Measurements from ENCODE around the gene C2orf81.
A peak's percentile ranks its signal among the peaks of the same experiment; 100 is the strongest.

DNA sequence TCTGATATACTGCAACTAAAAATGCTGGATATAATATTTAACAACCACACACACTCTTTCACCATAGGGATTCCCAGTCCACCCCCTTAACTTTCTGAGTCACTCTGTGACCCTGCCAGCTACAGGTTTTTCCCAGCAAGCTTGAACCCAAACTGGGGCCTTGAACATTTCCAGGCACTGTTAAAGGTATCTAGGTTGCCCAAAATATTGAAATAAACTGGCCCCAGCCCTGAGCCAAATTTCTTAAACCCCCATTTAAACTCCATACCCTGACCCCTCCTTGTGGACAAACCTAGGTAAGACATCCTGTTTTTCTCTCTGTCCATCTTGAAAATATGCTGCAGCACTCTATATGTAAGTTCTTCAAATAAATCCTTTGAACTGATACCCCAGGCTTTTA, 21.6 kb downstream of the C2orf81 start:
- TF ChIP-seq RAD21 (conservative IDR thresholded peaks at IDR 0.05 in 1 of 2, IDR thresholded peaks at IDR 0.05 in 1 of 2), result peak; percentile 44 to 61
- TF ChIP-seq POLR2A (IDR thresholded peaks at IDR 0.05; ENCODE audit: low read length), result no peak
- TF ChIP-seq SREBF2 (IDR thresholded peaks at IDR 0.05), result no peak
- TF ChIP-seq SMC3 (IDR thresholded peaks at IDR 0.05), result peak; percentile 39; the same call in 2 of the 3 replicates
- TF ChIP-seq, protein P1, sequence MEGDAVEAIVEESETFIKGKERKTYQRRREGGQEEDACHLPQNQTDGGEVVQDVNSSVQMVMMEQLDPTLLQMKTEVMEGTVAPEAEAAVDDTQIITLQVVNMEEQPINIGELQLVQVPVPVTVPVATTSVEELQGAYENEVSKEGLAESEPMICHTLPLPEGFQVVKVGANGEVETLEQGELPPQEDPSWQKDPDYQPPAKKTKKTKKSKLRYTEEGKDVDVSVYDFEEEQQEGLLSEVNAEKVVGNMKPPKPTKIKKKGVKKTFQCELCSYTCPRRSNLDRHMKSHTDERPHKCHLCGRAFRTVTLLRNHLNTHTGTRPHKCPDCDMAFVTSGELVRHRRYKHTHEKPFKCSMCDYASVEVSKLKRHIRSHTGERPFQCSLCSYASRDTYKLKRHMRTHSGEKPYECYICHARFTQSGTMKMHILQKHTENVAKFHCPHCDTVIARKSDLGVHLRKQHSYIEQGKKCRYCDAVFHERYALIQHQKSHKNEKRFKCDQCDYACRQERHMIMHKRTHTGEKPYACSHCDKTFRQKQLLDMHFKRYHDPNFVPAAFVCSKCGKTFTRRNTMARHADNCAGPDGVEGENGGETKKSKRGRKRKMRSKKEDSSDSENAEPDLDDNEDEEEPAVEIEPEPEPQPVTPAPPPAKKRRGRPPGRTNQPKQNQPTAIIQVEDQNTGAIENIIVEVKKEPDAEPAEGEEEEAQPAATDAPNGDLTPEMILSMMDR (IDR thresholded peaks at IDR 0.05), result peak; percentile 42
- TF ChIP-seq, protein P2, sequence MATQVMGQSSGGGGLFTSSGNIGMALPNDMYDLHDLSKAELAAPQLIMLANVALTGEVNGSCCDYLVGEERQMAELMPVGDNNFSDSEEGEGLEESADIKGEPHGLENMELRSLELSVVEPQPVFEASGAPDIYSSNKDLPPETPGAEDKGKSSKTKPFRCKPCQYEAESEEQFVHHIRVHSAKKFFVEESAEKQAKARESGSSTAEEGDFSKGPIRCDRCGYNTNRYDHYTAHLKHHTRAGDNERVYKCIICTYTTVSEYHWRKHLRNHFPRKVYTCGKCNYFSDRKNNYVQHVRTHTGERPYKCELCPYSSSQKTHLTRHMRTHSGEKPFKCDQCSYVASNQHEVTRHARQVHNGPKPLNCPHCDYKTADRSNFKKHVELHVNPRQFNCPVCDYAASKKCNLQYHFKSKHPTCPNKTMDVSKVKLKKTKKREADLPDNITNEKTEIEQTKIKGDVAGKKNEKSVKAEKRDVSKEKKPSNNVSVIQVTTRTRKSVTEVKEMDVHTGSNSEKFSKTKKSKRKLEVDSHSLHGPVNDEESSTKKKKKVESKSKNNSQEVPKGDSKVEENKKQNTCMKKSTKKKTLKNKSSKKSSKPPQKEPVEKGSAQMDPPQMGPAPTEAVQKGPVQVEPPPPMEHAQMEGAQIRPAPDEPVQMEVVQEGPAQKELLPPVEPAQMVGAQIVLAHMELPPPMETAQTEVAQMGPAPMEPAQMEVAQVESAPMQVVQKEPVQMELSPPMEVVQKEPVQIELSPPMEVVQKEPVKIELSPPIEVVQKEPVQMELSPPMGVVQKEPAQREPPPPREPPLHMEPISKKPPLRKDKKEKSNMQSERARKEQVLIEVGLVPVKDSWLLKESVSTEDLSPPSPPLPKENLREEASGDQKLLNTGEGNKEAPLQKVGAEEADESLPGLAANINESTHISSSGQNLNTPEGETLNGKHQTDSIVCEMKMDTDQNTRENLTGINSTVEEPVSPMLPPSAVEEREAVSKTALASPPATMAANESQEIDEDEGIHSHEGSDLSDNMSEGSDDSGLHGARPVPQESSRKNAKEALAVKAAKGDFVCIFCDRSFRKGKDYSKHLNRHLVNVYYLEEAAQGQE (IDR thresholded peaks at IDR 0.05), result no peak
- no peak for TF ChIP-seq ZSCAN20 (CRISPR knock-in tag; IDR thresholded peaks at IDR 0.05)
- no peak for TF ChIP-seq ESRRA (IDR thresholded peaks at IDR 0.05; ENCODE audit: borderline replicate concordance, low read length)
- no peak for TF ChIP-seq HOXA7 (CRISPR knock-in tag; IDR thresholded peaks at IDR 0.05)
- no peak for TF ChIP-seq RFX5 (IDR thresholded peaks at IDR 0.05)
